ENCODE data around the gene PTPRR. TPM values are rescaled to one million over a fixed set of nuclear protein-coding genes. Genes with fewer than 3 reads are reported as not detected.

The PTPRR gene, protein sequence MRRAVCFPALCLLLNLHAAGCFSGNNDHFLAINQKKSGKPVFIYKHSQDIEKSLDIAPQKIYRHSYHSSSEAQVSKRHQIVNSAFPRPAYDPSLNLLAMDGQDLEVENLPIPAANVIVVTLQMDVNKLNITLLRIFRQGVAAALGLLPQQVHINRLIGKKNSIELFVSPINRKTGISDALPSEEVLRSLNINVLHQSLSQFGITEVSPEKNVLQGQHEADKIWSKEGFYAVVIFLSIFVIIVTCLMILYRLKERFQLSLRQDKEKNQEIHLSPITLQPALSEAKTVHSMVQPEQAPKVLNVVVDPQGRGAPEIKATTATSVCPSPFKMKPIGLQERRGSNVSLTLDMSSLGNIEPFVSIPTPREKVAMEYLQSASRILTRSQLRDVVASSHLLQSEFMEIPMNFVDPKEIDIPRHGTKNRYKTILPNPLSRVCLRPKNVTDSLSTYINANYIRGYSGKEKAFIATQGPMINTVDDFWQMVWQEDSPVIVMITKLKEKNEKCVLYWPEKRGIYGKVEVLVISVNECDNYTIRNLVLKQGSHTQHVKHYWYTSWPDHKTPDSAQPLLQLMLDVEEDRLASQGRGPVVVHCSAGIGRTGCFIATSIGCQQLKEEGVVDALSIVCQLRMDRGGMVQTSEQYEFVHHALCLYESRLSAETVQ
- total RNA-seq (2012; rRNA removed), result 0.18 and 0.28 TPM in 2 replicates
- 0.21 and 0.26 TPM in 2 replicates for polyA plus RNA-seq (2012; rRNA removed)
- polyA plus RNA-seq (2012; cell fraction: cytosol; rRNA removed), result 0.02 and 0.17 TPM in 2 replicates
- polyA plus RNA-seq (2012; cell fraction: nucleus; rRNA removed; ENCODE audit: low replicate concordance), result 0.09 and 0.10 TPM in 2 replicates
- Bru-seq, nascent RNA, result percentile 1 among the genes with signal in this experiment
- not detected for BruChase-seq, experiment 1, labeled RNA remaining after a 6-hour chase
- BruChase-seq, experiment 2, labeled RNA remaining after a 2-hour chase, result percentile 0 among the genes with signal in this experiment
- long read RNA-seq, result 0 reads

DNA sequence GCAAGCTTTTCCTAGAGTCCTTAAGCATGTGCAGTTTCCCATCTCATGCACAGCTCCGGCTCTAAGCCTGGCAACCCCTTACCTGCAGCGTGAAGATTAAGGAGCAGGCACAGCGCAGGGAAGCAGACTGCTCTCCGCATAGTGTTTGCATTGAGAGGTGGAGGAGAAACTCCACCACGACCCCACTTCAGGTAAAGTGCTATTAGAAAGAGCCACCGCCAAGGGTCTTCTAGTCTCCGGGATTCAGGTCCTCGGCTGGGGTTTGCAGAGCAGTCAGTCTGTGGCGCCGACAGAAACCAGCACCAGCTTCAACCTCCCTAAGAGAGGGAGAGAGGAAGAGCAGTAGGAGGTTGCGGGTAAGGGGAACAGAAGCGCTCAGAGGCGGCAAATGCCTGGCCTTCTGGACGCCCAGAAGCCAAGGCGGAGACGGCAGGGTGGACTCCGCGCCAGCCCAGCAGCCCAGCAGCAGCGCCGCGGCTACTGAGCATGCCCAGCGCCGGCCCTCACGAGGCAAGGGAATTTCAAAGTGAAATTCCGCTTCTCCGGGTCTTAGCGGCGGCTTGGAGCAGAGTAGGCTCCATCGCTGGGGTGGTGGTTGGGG is at the start of gene PTPRR:
PTPRR (minus strand) TSS at position 488 of the 601 bp plus-strand sequence; CDS start at position 140, 348 bp downstream.
- no peak for ATAC-seq (ENCODE audit: low read depth)

More for the DNA sequence above, at the start of gene PTPRR:
- Histone ChIP-seq H3K4me3 (ENCODE audit: insufficient read depth, low read depth, low read length) (no peak within 1 kb of the TSS), H3K79me1 (ENCODE audit: low read depth in 1 of 2, low read length in 2 of 2) (no peaks in the 10 kb centered on the region), H3K9me1 (ENCODE audit: insufficient read depth, low read length) (no peaks in the 10 kb centered on the region), H2AK9ac (replicated peaks; ENCODE audit: low read depth, low read length, poor library complexity) (no peak within 1 kb of the TSS), H2BK5ac (ENCODE audit: low read depth, low read length, poor library complexity, severe bottlenecking) (no peak within 1 kb of the TSS), H3K18ac (ENCODE audit: low read depth, low read length) (no peak within 1 kb of the TSS), H2BK120ac (ENCODE audit: low read depth, low read length) (no peak within 1 kb of the TSS), H3K9ac (ENCODE audit: low read depth, low read length) (no peak within 1 kb of the TSS), H3K56ac (ENCODE audit: extremely low read depth, insufficient read depth, low read length) (no peak within 1 kb of the TSS), H3K27me3 (ENCODE audit: control insufficient read depth, insufficient read depth, low read length) (no peaks in the 10 kb centered on the region), H4K8ac (ENCODE audit: low read depth in 2 of 2, low read length in 2 of 2) (no peak within 1 kb of the TSS), H3K4me1 (ENCODE audit: control insufficient read depth, insufficient read depth, low read length) (no peaks in the 10 kb centered on the region), H3K23ac (ENCODE audit: low read depth, low read length) (no peak within 1 kb of the TSS), H2BK15ac (ENCODE audit: low read depth, low read length) (no peak within 1 kb of the TSS), H2BK20ac (ENCODE audit: low read depth, low read length) (no peak within 1 kb of the TSS), H3K4ac (ENCODE audit: low read depth, low read length) (no peak within 1 kb of the TSS), H2AFZ (replicated peaks; ENCODE audit: low read length, poor library complexity) (no peak within 1 kb of the TSS), H3K36me3 (ENCODE audit: control insufficient read depth, insufficient read depth, low read length) (no peaks in the 10 kb centered on the region), H3K27ac (ENCODE audit: insufficient read depth, low read length) (no peak within 1 kb of the TSS), H2AK5ac (ENCODE audit: low read depth, low read length) (no peak within 1 kb of the TSS), H3K9me3 (ENCODE audit: control insufficient read depth, insufficient read depth, low read length) (no peaks in the 10 kb centered on the region), H4K5ac (ENCODE audit: low read depth, low read length) (no peak within 1 kb of the TSS), H4K91ac (ENCODE audit: insufficient read depth, low read depth, low read length) (no peak within 1 kb of the TSS), H3K14ac (replicated peaks; ENCODE audit: low read depth, low read length) (no peak within 1 kb of the TSS), H4K20me1 (ENCODE audit: insufficient read depth, low read length) (no peaks in the 10 kb centered on the region), H3K4me2 (ENCODE audit: low read depth, low read length) (no peak within 1 kb of the TSS)
- WGBS, 2 experiments (ENCODE audit: extremely low coverage in 2 of 2, insufficient read length in 1 of 2), result 0% methylated on average over 7 of the region's 29 CpGs; no CpG with 5 or more reads in 1 of the 2 experiments
- intact Hi-C loops (cut with micrococcal nuclease) (no loop called here), in situ Hi-C loops (cut with MboI; ENCODE audit: low sequenced_read_pairs) (no loop called here), dilution Hi-C loops (cut with HindIII; ENCODE audit: low sequenced_read_pairs, unreplicated experiment) (no loop called here)
- no peak for DNase-seq
- no TSS peak for BruUV-seq (replicated peaks)
- CTCF ChIA-PET, result no interaction called here
- POLR2A ChIA-PET (ENCODE audit: unreplicated experiment), result no interaction called here
- TF ChIP-seq, protein P1, sequence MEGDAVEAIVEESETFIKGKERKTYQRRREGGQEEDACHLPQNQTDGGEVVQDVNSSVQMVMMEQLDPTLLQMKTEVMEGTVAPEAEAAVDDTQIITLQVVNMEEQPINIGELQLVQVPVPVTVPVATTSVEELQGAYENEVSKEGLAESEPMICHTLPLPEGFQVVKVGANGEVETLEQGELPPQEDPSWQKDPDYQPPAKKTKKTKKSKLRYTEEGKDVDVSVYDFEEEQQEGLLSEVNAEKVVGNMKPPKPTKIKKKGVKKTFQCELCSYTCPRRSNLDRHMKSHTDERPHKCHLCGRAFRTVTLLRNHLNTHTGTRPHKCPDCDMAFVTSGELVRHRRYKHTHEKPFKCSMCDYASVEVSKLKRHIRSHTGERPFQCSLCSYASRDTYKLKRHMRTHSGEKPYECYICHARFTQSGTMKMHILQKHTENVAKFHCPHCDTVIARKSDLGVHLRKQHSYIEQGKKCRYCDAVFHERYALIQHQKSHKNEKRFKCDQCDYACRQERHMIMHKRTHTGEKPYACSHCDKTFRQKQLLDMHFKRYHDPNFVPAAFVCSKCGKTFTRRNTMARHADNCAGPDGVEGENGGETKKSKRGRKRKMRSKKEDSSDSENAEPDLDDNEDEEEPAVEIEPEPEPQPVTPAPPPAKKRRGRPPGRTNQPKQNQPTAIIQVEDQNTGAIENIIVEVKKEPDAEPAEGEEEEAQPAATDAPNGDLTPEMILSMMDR (conservative IDR thresholded peaks at IDR 0.05; ENCODE audit: low read depth, low read length), result no peak
- TF ChIP-seq, protein P2, sequence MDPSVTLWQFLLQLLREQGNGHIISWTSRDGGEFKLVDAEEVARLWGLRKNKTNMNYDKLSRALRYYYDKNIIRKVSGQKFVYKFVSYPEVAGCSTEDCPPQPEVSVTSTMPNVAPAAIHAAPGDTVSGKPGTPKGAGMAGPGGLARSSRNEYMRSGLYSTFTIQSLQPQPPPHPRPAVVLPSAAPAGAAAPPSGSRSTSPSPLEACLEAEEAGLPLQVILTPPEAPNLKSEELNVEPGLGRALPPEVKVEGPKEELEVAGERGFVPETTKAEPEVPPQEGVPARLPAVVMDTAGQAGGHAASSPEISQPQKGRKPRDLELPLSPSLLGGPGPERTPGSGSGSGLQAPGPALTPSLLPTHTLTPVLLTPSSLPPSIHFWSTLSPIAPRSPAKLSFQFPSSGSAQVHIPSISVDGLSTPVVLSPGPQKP (IDR thresholded peaks at IDR 0.05; ENCODE audit: borderline replicate concordance, low read depth, low read length), result no peak
- TF ChIP-seq BHLHE40 (IDR thresholded peaks at IDR 0.05; ENCODE audit: low read depth, low read length) (no peak), POLR2A (IDR thresholded peaks at IDR 0.05; ENCODE audit: low read depth, low read length) (no peak), CEBPB (IDR thresholded peaks at IDR 0.05; ENCODE audit: low read depth, low read length) (no peak), MXI1 (IDR thresholded peaks at IDR 0.05; ENCODE audit: borderline replicate concordance, low read depth, low read length) (no peak), SMC3 (IDR thresholded peaks at IDR 0.05; ENCODE audit: low read depth, low read length) (no peak), RAD21 (IDR thresholded peaks at IDR 0.05; ENCODE audit: low read length) (no peak), MAZ (IDR thresholded peaks at IDR 0.05; ENCODE audit: borderline replicate concordance, low read depth, low read length) (no peak), MAFK (IDR thresholded peaks at IDR 0.05; ENCODE audit: low read depth, low read length) (no peak)
- TF ChIP-seq, protein P3, sequence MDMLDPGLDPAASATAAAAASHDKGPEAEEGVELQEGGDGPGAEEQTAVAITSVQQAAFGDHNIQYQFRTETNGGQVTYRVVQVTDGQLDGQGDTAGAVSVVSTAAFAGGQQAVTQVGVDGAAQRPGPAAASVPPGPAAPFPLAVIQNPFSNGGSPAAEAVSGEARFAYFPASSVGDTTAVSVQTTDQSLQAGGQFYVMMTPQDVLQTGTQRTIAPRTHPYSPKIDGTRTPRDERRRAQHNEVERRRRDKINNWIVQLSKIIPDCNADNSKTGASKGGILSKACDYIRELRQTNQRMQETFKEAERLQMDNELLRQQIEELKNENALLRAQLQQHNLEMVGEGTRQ (IDR thresholded peaks at IDR 0.05; ENCODE audit: low read depth, low read length), result no peak

Data from IMR-90 (cell line).